RWPE2 (cell line): Measurements from ENCODE around the gene SPAG6.
"Not testable (repeated sequence)": the region's sequence is repeated elsewhere in the genome, so short reads cannot be mapped to it uniquely, and the experiment has no call there.

Source experiments
- ATAC-seq: fragments of 200-7000 bp; cut with Tn5 transposase; 3 replicates; pipeline ENCODE4 v1.9.1; 2021; ENCODE audit warnings: low read depth
- DNase-seq: peaks from one replicate; pipeline ENCODE4 v3.0.0-alpha.2; 2020; ENCODE audit warnings: low spot score
- H3K27ac ChIP-seq: fragments of 450-650 bp; 2 replicates; pipeline ENCODE4 v1.5.1; 2017; ENCODE audit warnings: mild to moderate bottlenecking; ENCODE audit not compliant: poor library complexity, severe bottlenecking
- H3K27me3 ChIP-seq: fragments of 250-450 bp; sonication (Bioruptor Pico); 2 replicates; pipeline ENCODE4 v1.5.1; 2021; ENCODE audit warnings: mild to moderate bottlenecking, moderate library complexity; ENCODE audit not compliant: insufficient read depth, poor library complexity, severe bottlenecking
- H3K36me3 ChIP-seq: fragments of 250-450 bp; sonication (Bioruptor Pico); 2 replicates; pipeline ENCODE4 v1.5.1; 2020; ENCODE audit warnings: low read depth, mild to moderate bottlenecking, moderate library complexity
- H3K4me1 ChIP-seq: fragments of 250-450 bp; sonication (Bioruptor Pico); 2 replicates; pipeline ENCODE4 v1.5.1; 2021; ENCODE audit warnings: mild to moderate bottlenecking, moderate library complexity; ENCODE audit not compliant: insufficient read depth, poor library complexity, severe bottlenecking
- H3K4me3 ChIP-seq: fragments of 250-450 bp; sonication (Bioruptor Pico); 2 replicates; pipeline ENCODE4 v1.5.1; 2021; ENCODE audit warnings: mild to moderate bottlenecking, moderate library complexity; ENCODE audit not compliant: severe bottlenecking
- H3K9me3 ChIP-seq: fragments of 250-450 bp; sonication (Bioruptor Pico); 2 replicates; pipeline ENCODE4 v1.5.1; 2021; ENCODE audit warnings: mild to moderate bottlenecking, moderate library complexity; ENCODE audit not compliant: severe bottlenecking
- CTCF ChIP-seq: fragments of 450-650 bp; IDR thresholded peaks from one replicate; pipeline ENCODE4 v1.5.1; 2017; ENCODE audit warnings: mild to moderate bottlenecking, moderate library complexity; ENCODE audit not compliant: poor library complexity, severe bottlenecking

Gene SPAG6

GRCh38 chr10:22309180-22310000, 35.9 kb upstream of the SPAG6 start:
- DNase-seq (no peak), ATAC-seq (no peak)
- no peaks in the 10 kb centered on the region for H3K9me3 ChIP-seq
- no peak overlapping the region for H3K27ac ChIP-seq
- no peak overlapping the region for H3K4me3 ChIP-seq
- H3K27me3 ChIP-seq: no peaks in the 10 kb centered on the region
- H3K36me3 ChIP-seq: no peaks in the 10 kb centered on the region
- TF ChIP-seq CTCF: no peak
- peaks cover 7% of the 10 kb centered on the region for H3K4me1 ChIP-seq

- not testable (repeated sequence) for ATAC-seq, H3K27ac ChIP-seq, H3K27me3 ChIP-seq, H3K4me1 ChIP-seq, DNase-seq, H3K4me3 ChIP-seq, H3K36me3 ChIP-seq, H3K9me3 ChIP-seq
Observed at GRCh38 chr10:22310012-22310411, 35.3 kb upstream of the SPAG6 start.

GRCh38 chr10:22310928-22311327, 34.4 kb upstream of the SPAG6 start:
- H3K27ac ChIP-seq: no peak overlapping the region
- DNase-seq (no peak), ATAC-seq (no peak)
- H3K4me1 ChIP-seq: peaks cover 7% of the 10 kb centered on the region
- TF ChIP-seq CTCF: no peak
- H3K36me3 ChIP-seq: no peaks in the 10 kb centered on the region
- no peak overlapping the region for H3K4me3 ChIP-seq
- H3K9me3 ChIP-seq: no peaks in the 10 kb centered on the region
- H3K27me3 ChIP-seq: no peaks in the 10 kb centered on the region

GRCh38 chr10:22314852-22315251, 30.4 kb upstream of the SPAG6 start:
- Histone ChIP-seq H3K4me3 (no peak overlapping the region), H3K36me3 (no peaks in the 10 kb centered on the region), H3K27ac (no peak overlapping the region), H3K27me3 (no peaks in the 10 kb centered on the region), H3K9me3 (no peaks in the 10 kb centered on the region), H3K4me1 (peaks cover 11% of the 10 kb centered on the region)
- ATAC-seq: no peak
- DNase-seq: no peak
- no peak for TF ChIP-seq CTCF

GRCh38 chr10:22315455-22316285, 29.6 kb upstream of the SPAG6 start:
- ATAC-seq (peak; percentile 13; the same call in 1 of the 3 replicates), DNase-seq (no peak)
- peak overlapping the region; percentile 62 for H3K27ac ChIP-seq
- H3K27me3 ChIP-seq: no peaks in the 10 kb centered on the region
- H3K4me3 ChIP-seq: peak overlapping the region; percentile 95
- no peaks in the 10 kb centered on the region for H3K36me3 ChIP-seq
- no peak for TF ChIP-seq CTCF
- H3K9me3 ChIP-seq: no peaks in the 10 kb centered on the region
- H3K4me1 ChIP-seq: peaks cover 11% of the 10 kb centered on the region
